Dendritic cell treated with granulocyte-macrophage colony-stimulating factor and Interleukin-4, amounts not matched to agents 40 ng/mL and 50 ng/mL, for 4 days (primary cell): Measurements from ENCODE around the gene DDRGK1.
"Not testable (repeated sequence)": the region's sequence is repeated elsewhere in the genome, so short reads cannot be mapped to it uniquely, and the experiment has no call there.

ENCODE experiments used
- H3K27ac Mint-ChIP-seq: one replicate; pipeline ENCODE4 v1.8.0; 2022; ENCODE audit warnings: mild to moderate bottlenecking, mixed read lengths
- H3K27me3 Mint-ChIP-seq: one replicate; pipeline ENCODE4 v1.8.0; 2022; ENCODE audit warnings: mild to moderate bottlenecking, mixed read lengths
- H3K36me3 Mint-ChIP-seq: one replicate; pipeline ENCODE4 v1.8.0; 2022; ENCODE audit warnings: low read depth, mixed read lengths
- H3K4me1 Mint-ChIP-seq: one replicate; pipeline ENCODE4 v1.8.0; 2022; ENCODE audit warnings: low read depth, mixed read lengths
- H3K4me3 Mint-ChIP-seq: one replicate; pipeline ENCODE4 v1.8.0; 2022; ENCODE audit warnings: mild to moderate bottlenecking, moderate library complexity, mixed read lengths
- H3K9me3 Mint-ChIP-seq: one replicate; pipeline ENCODE4 v1.8.0; 2022; ENCODE audit warnings: mixed read lengths
- intact Hi-C: fragments of 100-400 bp; cut with micrococcal nuclease; formaldehyde crosslinking; loops from one replicate; pipeline ENCODE4 v1.15.0; 2022

Gene DDRGK1

GRCh38 chr20:3193806-3194616 is 10.5 kb downstream of the DDRGK1 start:
- Mint-ChIP-seq H3K27ac (no peak overlapping the region), H3K27me3 (no peaks in the 10 kb centered on the region), H3K4me1 (peaks cover 11% of the 10 kb centered on the region), H3K9me3 (no peaks in the 10 kb centered on the region), H3K4me3 (no peak overlapping the region), H3K36me3 (peaks cover 100% of the 10 kb centered on the region)
- intact Hi-C loops = no loop called here

- no peaks in the 10 kb centered on the region for H3K27me3 Mint-ChIP-seq
- intact Hi-C loops = no loop called here
- H3K4me1 Mint-ChIP-seq = peaks cover 11% of the 10 kb centered on the region
- peaks cover 91% of the 10 kb centered on the region for H3K36me3 Mint-ChIP-seq
- H3K27ac Mint-ChIP-seq = no peak overlapping the region
- no peaks in the 10 kb centered on the region for H3K9me3 Mint-ChIP-seq
- H3K4me3 Mint-ChIP-seq = no peak overlapping the region
These were observed 12.1 kb downstream of the DDRGK1 start for GRCh38 chr20:3192226-3193015.

- Mint-ChIP-seq H3K4me3 (no peak overlapping the region), H3K4me1 (peaks cover 7% of the 10 kb centered on the region), H3K27ac (no peak overlapping the region), H3K9me3 (no peaks in the 10 kb centered on the region), H3K27me3 (no peaks in the 10 kb centered on the region), H3K36me3 (peaks cover 74% of the 10 kb centered on the region)
- intact Hi-C loops = no loop called here
These were observed 13.8 kb downstream of the DDRGK1 start for GRCh38 chr20:3190681-3191111.

- Mint-ChIP-seq H3K36me3 (peaks cover 63% of the 10 kb centered on the region), H3K27me3 (no peaks in the 10 kb centered on the region), H3K4me3 (no peak overlapping the region), H3K27ac (no peak overlapping the region), H3K9me3 (no peaks in the 10 kb centered on the region), H3K4me1 (no peaks in the 10 kb centered on the region)
- intact Hi-C loops = no loop called here
These were observed 14.8 kb downstream of the DDRGK1 start for GRCh38 chr20:3189561-3190131.

- H3K4me3 Mint-ChIP-seq = no peak overlapping the region
These were observed 15.6 kb downstream of the DDRGK1 start for GRCh38 chr20:3188823-3189413.

GRCh38 chr20:3187861-3188260 is 16.6 kb downstream of the DDRGK1 start:
- H3K27ac Mint-ChIP-seq, H3K4me1 Mint-ChIP-seq, intact Hi-C loops, H3K9me3 Mint-ChIP-seq, H3K4me3 Mint-ChIP-seq, H3K27me3 Mint-ChIP-seq: not testable (repeated sequence)
- peaks cover 45% of the 10 kb centered on the region for H3K36me3 Mint-ChIP-seq

More at GRCh38 chr20:3188823-3189413, 15.6 kb downstream of the DDRGK1 start:
- Mint-ChIP-seq H3K4me1 (no peaks in the 10 kb centered on the region), H3K27me3 (no peaks in the 10 kb centered on the region), H3K9me3 (no peaks in the 10 kb centered on the region), H3K27ac (no peak overlapping the region), H3K36me3 (peaks cover 56% of the 10 kb centered on the region)
- intact Hi-C loops = no loop called here

GRCh38 chr20:3183896-3184612 is 20.4 kb downstream of the DDRGK1 start:
- Mint-ChIP-seq H3K4me3 (no peak overlapping the region), H3K9me3 (no peaks in the 10 kb centered on the region), H3K27me3 (no peaks in the 10 kb centered on the region)

GRCh38 chr20:3182429-3182828 is 22.1 kb downstream of the DDRGK1 start:
- not testable (repeated sequence) for H3K4me1 Mint-ChIP-seq

More at GRCh38 chr20:3183896-3184612, 20.4 kb downstream of the DDRGK1 start:
- H3K36me3 Mint-ChIP-seq = peaks cover 7% of the 10 kb centered on the region
- H3K4me1 Mint-ChIP-seq = no peaks in the 10 kb centered on the region
- intact Hi-C loops = no loop called here
- no peak overlapping the region for H3K27ac Mint-ChIP-seq

GRCh38 chr20:3181270-3181669 is 23.2 kb downstream of the DDRGK1 start:
- Mint-ChIP-seq H3K4me1 (peaks cover 7% of the 10 kb centered on the region), H3K9me3 (no peaks in the 10 kb centered on the region), H3K4me3 (no peak overlapping the region), H3K27me3 (peaks cover 7% of the 10 kb centered on the region), H3K36me3 (no peaks in the 10 kb centered on the region), H3K27ac (no peak overlapping the region)
- intact Hi-C loops = no loop called here

More at GRCh38 chr20:3182429-3182828, 22.1 kb downstream of the DDRGK1 start:
- H3K4me3 Mint-ChIP-seq, intact Hi-C loops, H3K27me3 Mint-ChIP-seq, H3K9me3 Mint-ChIP-seq, H3K27ac Mint-ChIP-seq, H3K36me3 Mint-ChIP-seq: not testable (repeated sequence)

GRCh38 chr20:3180319-3180718 is 24.2 kb downstream of the DDRGK1 start:
- H3K27me3 Mint-ChIP-seq = peaks cover 17% of the 10 kb centered on the region
- no peak overlapping the region for H3K27ac Mint-ChIP-seq
- no peak overlapping the region for H3K4me3 Mint-ChIP-seq
- H3K36me3 Mint-ChIP-seq = no peaks in the 10 kb centered on the region
- no peaks in the 10 kb centered on the region for H3K9me3 Mint-ChIP-seq
- intact Hi-C loops = no loop called here
- H3K4me1 Mint-ChIP-seq = peaks cover 9% of the 10 kb centered on the region

GRCh38 chr20:3177746-3178485 is 26.6 kb downstream of the DDRGK1 start:
- intact Hi-C loops = no loop called here
- no peaks in the 10 kb centered on the region for H3K9me3 Mint-ChIP-seq
- peaks cover 29% of the 10 kb centered on the region for H3K4me1 Mint-ChIP-seq
- no peak overlapping the region for H3K27ac Mint-ChIP-seq
- peaks cover 36% of the 10 kb centered on the region for H3K27me3 Mint-ChIP-seq
- no peaks in the 10 kb centered on the region for H3K36me3 Mint-ChIP-seq
- H3K4me3 Mint-ChIP-seq = no peak overlapping the region

GRCh38 chr20:3175270-3175669 is 29.2 kb downstream of the DDRGK1 start:
- intact Hi-C loops = no loop called here
- Mint-ChIP-seq H3K27ac (no peak overlapping the region), H3K4me3 (no peak overlapping the region), H3K27me3 (peaks cover 60% of the 10 kb centered on the region), H3K4me1 (peaks cover 29% of the 10 kb centered on the region), H3K36me3 (no peaks in the 10 kb centered on the region), H3K9me3 (no peaks in the 10 kb centered on the region)
